Stimulated activated CD8-positive, alpha-beta memory T cell treated with anti-CD3 and anti-CD28 coated beads, Interleukin-12 subunit alpha, Interleukin-12 subunit beta, amount 100 ng/mL, for 4 hours (primary cell): ENCODE data around the gene KAZALD1.

Source experiments
- DNase-seq: peaks from one replicate; pipeline ENCODE4 v3.0.0-alpha.2; 2020; ENCODE audit warnings: low read depth

The KAZALD1 gene, protein sequence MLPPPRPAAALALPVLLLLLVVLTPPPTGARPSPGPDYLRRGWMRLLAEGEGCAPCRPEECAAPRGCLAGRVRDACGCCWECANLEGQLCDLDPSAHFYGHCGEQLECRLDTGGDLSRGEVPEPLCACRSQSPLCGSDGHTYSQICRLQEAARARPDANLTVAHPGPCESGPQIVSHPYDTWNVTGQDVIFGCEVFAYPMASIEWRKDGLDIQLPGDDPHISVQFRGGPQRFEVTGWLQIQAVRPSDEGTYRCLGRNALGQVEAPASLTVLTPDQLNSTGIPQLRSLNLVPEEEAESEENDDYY

DNA sequence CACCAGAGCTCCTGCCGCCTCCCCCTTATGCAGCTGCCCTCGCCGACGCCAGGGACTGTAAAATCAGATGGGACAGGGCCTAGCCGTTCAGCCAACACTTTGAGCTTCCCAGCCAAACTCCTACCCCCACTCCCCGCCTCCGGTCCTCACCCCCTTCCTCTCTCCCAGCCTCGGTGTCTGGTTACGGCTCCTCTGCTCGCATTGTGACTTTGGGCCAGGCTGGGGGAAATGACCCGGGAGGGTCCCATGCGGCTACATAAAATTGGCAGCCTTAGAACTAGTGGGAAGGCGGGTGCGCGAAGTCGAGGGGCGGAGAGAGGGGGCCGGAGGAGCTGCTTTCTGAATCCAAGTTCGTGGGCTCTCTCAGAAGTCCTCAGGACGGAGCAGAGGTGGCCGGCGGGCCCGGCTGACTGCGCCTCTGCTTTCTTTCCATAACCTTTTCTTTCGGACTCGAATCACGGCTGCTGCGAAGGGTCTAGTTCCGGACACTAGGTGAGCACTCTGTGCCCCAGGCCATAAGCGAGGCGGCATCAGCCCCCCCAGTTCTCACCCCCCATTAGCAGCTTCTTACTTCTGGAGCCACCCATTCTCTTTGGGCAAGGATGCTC lies at the start of gene KAZALD1:
Gene KAZALD1, plus strand, starts transcription at position 366 of the 608 bp plus-strand sequence. CDS start 604 bp downstream, outside the sequence.
- DNase-seq = no peak

DNA sequence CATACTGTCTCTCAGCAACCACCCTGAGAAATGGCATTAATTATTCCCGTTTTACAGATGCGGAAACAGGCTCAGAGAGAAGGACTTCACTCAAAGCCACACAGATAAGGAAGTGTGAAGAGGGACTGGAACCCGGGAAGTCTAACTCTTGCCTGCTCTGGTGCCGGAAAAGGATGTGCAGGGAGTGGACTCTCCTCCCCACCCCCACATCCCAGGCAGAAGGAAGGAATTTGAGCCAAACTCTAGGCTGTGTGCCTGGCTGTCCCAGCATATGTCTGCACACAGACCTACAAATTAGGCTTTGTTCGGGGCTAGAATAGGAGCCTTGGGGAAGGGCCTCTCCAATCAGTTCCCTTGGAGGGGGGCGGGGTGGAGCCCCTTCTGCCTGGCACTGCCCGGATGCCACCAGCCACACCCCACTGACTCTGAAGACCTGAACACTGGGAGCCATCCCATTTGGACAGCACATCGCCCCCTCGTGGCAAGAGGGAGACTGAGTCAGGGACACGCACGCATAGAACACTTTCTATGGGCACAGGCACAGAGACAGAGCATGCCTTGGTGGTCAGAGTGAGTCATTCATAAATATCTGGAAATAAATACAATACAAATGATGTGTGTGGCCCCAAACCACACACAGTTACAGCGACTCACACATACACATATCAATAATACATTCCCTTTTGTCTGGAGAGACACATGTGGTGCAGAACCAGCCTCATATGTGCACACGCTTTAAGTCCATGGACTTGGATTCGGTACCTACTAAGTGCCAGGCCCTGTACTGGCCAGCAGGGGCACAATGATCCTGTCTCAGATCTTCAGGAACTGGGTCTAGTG lies 49.0 kb upstream of the KAZALD1 start:
- peak; percentile 55 for DNase-seq

DNA sequence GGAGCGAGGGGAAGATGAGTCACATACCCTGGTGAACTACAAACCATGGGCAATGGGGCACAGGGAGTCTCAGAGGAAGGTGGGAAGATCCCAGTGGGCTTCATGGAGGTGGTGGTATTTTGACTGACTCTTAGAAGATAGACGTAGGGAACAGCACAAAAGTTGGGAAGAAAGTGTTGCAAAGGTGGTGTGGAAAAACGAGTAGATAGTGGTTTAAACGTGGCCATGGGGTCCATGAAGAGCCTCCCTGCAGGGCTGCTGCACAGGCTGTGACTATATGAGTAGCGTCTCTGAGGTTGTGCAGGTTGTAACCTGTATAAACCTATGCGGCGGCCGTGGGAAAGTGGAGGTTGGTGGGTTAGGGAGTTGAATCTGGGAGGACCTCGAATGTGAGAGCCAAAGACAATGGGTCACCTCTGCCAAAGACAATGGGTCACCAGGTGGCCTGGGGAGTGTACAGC lies 48.4 kb upstream of the KAZALD1 start:
- DNase-seq = no peak

DNA sequence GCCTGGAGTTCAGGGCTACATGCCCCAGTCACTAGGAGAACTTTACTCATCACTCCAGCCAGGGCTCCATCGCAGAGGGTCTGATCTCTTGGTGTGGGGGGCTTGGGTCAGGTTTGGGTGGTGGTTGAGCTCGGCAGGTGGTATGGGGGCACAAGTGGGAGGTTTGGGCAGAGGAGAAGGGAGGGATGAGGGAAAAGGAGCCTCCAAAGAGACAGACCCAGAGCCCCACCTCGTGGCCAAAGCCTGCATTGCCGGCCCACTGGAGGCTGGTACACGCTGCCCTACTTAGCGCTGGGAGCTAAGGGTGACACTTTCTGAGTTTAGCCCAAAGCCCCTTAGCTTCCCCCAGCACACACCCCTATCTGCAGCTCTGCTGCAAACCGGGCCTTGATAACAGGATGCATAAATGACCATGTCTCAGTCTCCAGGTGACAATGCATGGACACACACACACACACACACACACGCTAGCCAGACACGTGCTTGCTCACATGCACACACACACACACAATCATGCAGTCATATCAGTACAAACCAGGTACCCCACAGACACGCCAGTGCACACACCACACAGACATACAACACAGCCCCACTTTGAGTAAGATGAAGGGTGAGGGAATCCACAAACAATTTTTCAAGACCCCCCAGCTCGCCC lies 47.4 kb upstream of the KAZALD1 start:
- DNase-seq = peak; percentile 45

DNA sequence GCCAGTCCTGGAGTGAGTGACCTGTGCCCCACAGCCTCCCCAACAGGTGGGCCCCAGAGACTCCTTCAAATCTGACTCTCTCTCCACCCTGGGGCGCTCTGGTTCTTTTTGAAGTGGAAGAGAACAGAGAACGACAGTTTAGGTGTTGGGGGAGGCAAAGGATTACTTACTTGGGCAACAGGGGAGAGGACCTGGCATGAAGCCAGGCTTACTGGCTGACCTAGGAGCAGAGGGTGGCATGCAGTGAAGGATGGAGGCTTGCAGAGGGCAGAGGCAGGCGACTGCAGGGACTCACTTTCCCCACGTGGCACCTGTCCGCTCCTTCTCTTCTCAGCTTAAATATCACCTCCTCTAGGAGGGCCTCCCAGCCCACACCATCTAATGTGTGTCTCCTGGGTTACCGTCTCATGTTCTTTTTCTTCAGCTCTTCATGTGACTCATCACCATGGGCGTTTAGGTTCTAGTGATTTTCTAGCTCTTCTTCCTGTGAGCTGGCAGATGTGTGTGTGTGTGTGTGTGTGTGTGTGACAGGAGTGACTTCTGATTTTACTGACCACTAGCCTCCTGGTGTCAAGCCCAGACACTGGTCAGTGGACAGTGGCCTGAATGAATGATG lies 46.7 kb upstream of the KAZALD1 start:
- DNase-seq = no peak

DNA sequence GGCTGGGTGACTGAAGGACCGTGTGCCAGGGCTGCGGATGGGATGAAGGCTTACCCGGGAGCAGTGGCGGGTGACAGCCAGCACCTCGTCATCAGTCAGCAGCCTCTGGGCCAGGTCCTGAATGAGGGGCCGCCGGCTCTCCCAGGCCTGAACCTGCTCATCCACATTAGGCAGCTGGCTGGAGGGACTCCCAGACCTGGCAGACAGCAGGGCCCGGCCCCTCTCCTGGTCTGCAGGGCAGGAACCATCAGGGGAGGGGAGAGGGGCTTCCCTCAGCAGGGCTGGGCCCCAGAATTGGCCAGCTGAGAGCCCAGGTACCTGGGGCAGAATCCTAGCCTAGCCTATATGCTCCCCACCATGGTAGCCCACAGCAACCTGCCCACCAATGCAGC lies 46.2 kb upstream of the KAZALD1 start:
- DNase-seq = no peak

DNA sequence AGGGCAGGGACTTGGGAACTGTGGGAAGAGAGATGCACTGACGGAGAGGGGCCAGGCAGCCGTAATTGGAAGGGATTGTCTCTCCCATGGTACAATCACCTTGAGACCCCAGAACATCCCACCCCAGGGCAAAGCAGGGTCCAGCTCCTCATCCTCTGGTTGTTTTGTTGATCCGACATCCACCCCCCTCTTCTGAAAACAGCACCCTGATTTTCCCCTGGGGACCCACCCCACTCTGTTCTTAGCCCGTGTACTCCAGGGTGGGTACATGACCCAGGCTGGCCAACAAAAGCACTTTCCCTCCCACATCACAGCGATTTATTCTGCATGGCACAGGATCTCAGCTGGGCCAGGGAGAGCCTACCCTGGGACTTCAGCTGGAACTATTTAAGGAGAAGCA lies 45.0 kb upstream of the KAZALD1 start:
- no peak for DNase-seq

DNA sequence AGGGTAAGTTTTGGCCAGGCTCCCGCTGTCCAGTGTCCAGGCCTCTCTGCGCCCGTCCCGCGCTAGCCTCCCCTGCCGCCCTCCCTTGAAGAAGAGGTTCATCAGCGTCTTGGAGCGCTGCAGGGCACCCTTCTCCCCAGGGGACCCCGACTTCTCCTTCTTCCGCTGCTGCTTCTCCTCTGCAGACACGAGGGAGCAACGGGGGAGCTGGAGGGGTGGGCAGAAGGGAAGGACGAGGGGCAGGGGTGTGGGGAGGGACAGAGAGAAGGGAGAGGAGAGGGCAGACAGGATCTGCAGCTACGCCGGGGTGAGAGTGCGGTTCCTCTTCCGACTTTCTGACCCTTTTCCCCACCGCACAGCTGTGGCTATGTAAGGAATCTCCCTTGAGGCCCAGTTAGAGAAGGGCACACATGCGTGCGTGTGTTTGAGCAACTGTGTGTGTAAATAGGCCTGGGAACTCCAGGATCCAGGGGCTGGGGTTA lies 43.6 kb upstream of the KAZALD1 start:
- no peak for DNase-seq

DNA sequence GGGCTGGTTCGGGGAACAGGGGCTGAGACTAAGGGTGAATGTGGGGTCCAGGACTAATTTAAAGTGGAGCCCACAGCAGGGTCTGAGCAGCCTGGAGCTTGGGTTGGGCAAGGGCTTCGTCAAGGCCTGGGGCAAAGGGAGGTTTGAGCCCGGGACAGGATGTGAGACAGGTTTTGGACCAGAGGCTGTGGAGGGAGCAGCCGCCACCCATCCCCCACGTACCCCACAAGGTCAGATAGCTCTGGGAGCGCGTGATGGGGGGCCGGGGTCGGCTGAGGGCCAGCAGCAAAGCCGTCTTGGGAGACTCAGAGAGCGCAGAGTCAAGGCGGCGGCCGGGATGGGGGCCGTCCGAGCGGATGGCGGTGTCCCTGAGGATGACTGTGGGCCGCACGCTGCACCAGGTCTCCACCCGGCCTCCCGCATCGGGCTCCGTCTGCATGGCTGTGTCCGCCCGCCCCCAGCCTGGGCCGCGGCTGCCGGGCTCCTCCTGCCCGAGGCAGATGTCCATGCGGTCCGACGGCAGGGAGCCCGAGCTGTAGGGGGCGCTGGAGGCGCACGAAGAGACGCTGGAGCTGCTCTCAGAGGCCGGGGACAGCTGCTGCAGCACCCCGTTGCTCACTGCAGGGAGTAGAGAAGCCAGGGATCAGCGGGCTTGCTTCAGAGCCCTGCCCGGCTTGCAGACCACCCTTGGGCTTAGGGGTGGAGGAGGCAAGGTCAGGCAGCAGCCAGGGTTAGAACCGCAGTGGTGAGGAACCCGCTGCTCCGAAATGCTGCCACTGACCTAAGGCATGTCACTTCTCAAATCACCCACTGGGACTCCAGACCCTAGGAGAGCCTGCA lies 43.0 kb upstream of the KAZALD1 start:
- peak; percentile 40 for DNase-seq

DNA sequence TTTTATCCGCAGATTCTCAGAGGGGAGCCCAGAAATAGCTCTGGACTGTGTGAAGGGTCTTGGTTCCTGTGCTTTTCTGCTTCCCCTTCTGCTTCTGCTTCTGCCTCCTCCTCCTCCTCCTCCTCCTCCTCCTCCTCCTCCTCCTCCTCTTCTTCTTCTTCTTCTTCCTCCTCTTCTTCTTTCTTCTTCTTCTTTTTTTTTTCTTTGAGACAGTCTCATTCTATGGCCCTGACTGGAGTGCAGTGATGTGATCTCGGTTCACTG lies 42.4 kb upstream of the KAZALD1 start:
- DNase-seq = no peak

DNA sequence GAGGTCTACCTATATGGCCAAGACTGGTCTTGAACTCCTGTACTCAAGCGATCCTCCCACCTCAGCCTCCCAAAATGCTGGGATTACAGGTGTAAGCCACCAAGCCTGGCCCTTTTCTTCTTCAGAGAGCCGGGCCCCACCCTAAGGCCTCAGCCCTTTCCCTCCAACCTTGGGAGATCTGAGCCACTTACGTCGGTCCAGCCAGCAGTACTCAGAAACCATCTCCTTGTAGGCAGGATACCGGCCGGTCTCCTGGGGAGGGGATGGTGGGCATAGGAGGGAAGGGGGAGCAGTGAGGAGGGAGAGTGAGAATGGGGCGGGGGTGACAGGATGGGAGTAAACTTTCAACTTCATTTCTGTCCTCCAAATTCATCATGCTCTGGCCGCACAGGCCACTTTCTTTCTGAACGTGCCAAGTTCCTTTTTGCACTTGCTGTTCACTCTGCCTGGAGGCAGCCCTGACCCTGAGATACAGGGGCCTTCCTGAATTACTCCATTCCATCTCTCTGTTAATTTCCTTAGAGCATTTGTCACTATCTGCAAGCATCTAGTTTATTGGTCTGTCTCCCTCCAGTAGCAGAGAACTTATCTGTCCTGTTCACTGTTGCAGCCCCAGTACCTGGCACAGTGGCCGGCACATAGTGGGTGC lies 41.2 kb upstream of the KAZALD1 start:
- DNase-seq = no peak

DNA sequence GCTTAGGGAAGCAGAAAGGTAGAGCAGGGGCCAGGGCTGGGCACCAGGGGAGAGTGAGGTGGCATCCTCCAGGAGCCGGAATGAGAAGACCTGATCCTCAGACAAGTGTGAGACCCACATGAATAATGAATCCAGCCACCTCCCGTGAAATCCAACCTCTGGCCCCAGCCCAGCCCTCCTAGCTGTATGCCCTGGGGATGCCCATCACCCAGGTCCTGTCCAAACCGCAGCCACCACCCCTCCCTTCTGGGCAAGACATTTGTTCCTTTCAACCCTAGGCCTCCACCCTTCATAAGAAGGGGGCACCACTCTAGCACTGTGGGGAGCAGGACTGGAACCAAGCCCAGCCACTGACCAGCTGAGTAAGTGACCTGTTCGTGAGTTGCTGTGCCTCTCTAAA lies 40.5 kb upstream of the KAZALD1 start:
- DNase-seq = no peak

DNA sequence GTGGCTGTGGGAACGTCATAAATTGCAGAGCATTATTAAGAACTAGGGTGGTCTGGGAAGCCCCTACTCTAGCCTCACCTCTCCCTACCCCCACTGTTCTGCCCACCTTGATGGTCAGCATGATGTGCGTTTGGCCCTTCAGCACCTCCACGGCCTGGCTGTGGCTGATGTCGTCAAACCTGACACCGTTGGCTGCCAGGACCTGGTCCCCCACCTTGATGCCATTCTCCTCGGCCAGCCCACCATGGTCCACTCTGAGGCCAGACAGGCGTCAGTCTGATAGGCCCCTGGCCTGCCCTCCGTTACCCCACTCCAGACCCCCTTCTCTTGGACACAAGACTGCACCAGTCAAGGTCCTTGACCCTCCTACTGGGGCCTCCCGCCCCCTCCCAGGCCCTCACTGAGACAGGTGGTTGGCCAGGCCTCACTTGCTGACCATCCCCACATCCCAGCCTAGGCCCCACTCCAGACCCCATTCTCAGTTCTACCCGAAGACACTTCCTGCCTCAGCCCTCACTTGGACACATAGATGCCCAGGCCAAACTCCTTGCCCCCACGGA lies 40.0 kb upstream of the KAZALD1 start:
- no peak for DNase-seq

DNA sequence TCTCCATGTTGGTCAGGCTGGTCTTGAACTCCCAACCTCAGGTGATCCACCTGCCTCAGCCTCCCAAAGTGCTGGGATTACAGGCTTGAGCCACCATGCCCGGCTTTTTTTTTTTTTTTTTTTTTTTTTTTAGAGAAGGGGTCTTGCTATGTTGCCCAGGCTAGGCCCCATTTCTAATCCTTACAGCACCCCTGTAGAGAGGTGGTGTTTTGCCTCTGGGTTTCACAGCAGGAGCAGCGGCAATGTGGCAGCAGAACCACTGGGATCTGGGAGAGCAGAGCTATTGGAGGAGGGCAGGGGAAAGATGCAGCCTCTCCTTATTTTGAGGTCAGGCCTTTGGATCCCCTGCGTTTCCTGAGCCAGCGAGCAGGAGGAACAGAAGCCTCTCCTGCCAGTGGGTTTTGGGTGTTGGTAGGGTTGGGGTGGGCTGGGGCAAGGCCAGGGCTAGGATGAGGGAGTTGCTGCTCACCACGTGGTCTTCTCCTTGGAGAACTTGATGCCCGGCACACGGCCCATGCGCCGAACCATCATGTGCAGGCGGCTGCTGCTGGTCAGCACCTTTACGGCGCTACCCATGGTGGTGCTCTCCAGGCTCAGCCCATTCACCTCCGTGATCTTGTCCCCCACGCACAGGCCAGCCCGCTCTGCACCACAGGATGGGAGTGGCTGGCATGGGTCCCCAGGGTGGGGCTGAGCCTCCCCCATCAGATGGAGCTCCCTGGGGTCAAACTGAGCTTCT lies 38.7 kb upstream of the KAZALD1 start:
- no peak for DNase-seq

DNA sequence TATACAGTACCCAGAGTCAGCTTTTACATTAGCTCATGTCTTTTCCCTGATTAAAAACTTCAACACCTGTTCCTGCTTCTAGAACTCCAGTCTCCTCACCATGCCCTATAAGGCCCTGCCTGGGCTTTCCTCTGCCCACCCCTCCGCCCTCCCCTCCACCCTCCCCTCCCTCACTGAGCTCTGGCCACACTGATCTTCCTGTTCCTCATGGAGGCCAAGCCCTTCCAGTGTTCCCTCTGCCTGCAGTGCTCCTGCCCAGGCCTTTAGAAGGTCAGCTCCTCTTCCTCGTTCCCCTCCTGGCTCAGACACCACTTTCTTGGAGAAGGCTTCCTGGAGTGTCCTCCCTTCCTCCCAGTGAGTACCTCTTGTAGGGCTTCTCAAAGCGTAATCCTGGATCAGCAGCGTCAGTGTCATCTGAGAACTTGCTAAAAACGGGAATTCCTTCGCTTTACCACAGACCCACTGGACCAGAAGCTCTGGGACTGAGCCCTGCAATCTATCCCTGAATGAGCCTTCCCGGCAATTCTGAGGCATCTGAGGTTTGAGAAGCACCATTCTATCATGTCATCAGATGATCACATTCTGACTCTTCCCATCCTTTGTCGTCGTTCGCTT lies 34.6 kb upstream of the KAZALD1 start:
- no peak for DNase-seq

DNA sequence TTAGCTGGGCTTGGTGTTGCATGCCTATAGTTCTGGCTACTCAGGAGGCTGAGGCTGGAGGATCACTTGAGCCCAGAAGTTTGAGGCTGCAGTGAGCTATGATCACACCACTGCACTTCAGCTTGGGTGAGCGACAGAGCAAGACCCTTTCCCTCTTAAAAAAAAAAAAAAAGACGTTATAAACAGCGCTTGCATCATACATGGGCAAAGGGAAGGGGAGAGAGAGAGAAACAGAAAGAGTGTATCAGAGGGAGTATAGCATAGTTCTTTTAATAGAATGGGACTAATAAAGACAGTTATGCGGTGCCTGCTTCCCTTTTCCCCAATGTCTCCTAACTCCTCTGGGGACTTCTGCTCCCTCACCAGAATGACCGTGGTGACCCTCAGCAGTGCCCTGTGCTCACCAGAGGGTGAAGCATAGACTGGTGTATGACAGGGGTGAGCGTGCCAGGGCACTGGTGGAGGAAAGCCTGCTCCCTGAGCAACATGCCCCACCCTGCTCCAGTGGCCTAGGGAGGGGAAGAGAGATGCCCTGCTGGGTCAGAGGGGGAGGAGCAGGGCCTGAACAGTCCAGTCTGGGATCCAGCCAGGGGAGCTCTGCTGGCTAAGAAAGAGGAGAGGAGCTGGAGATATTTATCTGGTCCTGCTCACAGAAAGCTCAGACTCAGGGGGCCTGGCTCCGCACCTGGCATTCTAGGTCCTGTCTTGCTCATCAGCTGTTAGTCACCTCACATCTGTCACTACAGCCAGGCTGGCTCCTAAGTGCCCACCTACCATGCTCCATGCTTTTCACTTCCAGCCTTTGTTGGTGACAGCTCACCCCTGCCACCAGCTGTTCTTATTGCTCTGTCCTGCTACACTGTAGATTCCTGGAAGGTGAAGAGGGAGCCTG lies 33.1 kb upstream of the KAZALD1 start:
- DNase-seq = no peak

DNA sequence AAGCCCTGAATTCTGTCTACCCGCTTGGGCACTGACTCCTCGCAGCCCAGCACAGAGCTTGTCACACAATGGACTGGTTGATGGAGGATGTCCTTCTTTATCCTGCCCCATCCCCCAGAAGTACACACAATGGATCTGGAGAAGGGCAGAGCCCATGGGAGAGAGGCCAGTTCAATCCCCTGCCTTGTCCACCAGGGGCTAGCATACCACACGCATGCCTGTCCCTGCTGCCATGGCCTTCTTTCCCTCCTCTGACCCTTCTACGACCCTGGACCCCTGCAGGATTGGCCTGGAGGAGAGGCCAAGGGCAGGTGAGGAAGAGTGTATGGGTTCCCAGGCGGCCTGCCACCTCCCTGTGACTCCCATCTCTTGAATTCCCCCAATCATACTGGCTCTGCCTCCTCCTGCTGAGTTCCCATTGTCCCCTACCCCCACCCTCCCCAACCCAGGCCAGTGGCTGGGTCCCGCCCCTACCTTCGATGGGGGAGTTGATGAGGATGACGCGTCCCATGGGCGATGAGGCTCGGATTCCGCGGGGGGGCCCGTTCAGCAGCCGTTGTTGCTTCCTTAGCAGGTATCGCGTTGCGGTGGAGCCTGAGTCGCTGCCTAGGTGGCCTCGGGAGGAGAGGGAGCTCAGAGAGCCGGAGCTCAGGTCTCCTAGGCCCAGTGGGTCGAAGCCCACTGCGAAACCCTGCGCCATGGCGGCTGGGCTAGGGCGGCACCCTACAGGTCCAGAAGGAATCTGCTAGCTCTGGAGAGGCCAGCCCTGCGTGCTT lies 32.1 kb upstream of the KAZALD1 start:
- DNase-seq = no peak
